ENCODE results near the gene PARD6G. TPM values are rescaled to one million over a fixed set of nuclear protein-coding genes. Genes with fewer than 3 reads are reported as not detected.

The PARD6G gene
- total RNA-seq, 4 donors from 2014 or later: 0.40 to 3.3 (median 1.3) TPM

- in situ Hi-C loops (cut with MboI; ENCODE audit: low pct_ligation_motif_present in 1 of 4, low pct_unique_long_range_greater_than_20kb in 1 of 4, low sequenced_read_pairs in 3 of 4) (no loop called here), intact Hi-C loops (cut with DNase I; ENCODE audit: low total_unique reads) (no loop called here)
- Histone ChIP-seq H3K36me3 (no peaks in the 10 kb centered on the region), H3K4me1 (no peaks in the 10 kb centered on the region), H3K27me3 (no peaks in the 10 kb centered on the region), H3K27ac (no peak overlapping the region), H3K4me3 (no peak overlapping the region), H3K9me3 (no peaks in the 10 kb centered on the region)
- TF ChIP-seq POLR2A (IDR thresholded peaks at IDR 0.05): no peak
- TF ChIP-seq EP300 (IDR thresholded peaks at IDR 0.05; ENCODE audit: low read depth): no peak
- TF ChIP-seq POLR2AphosphoS5 (IDR thresholded peaks at IDR 0.05): no peak
- WGBS, 2 donors (ENCODE audit: low coverage in 1 of 2): 84 to 96% methylated on average over 4 to 30 of the region's 30 CpGs
- DNase-seq: no peak
These were observed 68.1 kb downstream of the PARD6G start for GRCh38 chr18:80178935-80179818.

- Histone ChIP-seq H3K27ac (no peak overlapping the region), H3K36me3 (no peaks in the 10 kb centered on the region), H3K4me1 (no peaks in the 10 kb centered on the region), H3K4me3 (no peak overlapping the region), H3K27me3 (no peaks in the 10 kb centered on the region), H3K9me3 (no peaks in the 10 kb centered on the region)
- in situ Hi-C loops (cut with MboI; ENCODE audit: low pct_ligation_motif_present in 1 of 4, low pct_unique_long_range_greater_than_20kb in 1 of 4, low sequenced_read_pairs in 3 of 4): no loop called here
- DNase-seq: no peak
- 80 to 86% methylated on average over 1 to 8 of the region's 8 CpGs for WGBS, 2 donors (ENCODE audit: low coverage in 1 of 2)
- TF ChIP-seq CTCF (IDR thresholded peaks at IDR 0.05) (no peak), EP300 (IDR thresholded peaks at IDR 0.05; ENCODE audit: low read depth) (no peak)
- intact Hi-C loops (cut with DNase I; ENCODE audit: low total_unique reads): no loop called here
These were observed 70.2 kb downstream of the PARD6G start for GRCh38 chr18:80177128-80177527.

GRCh38 chr18:80176334-80177073, 70.8 kb downstream of the PARD6G start:
- H3K4me1 ChIP-seq: no peaks in the 10 kb centered on the region
- intact Hi-C loops (cut with DNase I; ENCODE audit: low total_unique reads) (no loop called here), in situ Hi-C loops (cut with MboI; ENCODE audit: low pct_ligation_motif_present in 1 of 4, low pct_unique_long_range_greater_than_20kb in 1 of 4, low sequenced_read_pairs in 3 of 4) (no loop called here)
- WGBS, 2 donors (ENCODE audit: low coverage in 1 of 2): 49 to 56% methylated on average over 11 to 17 of the region's 17 CpGs
- H3K36me3 ChIP-seq: no peaks in the 10 kb centered on the region
- TF ChIP-seq EP300 (IDR thresholded peaks at IDR 0.05; ENCODE audit: low read depth): no peak
- no peak for TF ChIP-seq CTCF (IDR thresholded peaks at IDR 0.05)
- TF ChIP-seq POLR2A (IDR thresholded peaks at IDR 0.05): no peak
- no peak for TF ChIP-seq POLR2AphosphoS5 (IDR thresholded peaks at IDR 0.05)
- peak overlapping the region in 1 of 4 donors; percentile 21 for H3K27ac ChIP-seq
- no peaks in the 10 kb centered on the region for H3K27me3 ChIP-seq
- H3K9me3 ChIP-seq: no peaks in the 10 kb centered on the region
- no peak for DNase-seq
- H3K4me3 ChIP-seq: no peak overlapping the region

DNA sequence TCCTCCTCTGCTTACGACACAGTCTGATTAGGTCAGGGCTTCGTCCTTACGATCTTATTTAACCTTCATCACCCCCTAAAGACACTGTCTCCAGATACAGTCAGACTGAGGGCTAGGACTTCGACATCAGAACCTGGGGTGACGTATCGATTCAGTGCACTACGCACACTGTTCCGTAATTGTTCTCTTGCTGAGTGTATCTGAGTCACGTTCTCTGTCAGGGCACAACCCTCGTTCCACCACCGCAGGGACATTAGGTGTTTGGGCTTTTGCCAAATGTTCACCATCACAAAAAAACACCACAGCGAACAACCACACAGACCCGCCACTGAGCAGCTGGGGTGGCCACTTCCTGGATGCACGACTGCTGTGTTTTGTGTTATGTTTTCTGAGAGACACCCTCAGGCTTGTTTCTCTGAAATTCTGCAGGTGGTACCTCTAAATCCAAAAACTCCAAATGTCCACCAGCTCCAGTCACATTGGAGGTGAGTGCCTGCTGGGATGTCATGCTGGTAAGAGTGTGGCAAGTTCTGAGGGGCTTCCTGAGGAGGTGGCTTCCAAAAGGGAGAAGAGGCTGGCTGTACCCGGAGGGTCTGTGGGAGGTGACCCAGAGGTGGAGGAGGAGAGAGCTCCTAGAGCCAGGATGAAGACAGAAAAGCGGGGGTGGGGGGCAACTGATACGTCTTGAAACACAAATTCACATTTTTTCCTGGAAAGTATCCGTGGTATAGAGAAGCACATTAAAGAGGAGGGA, 71.7 kb downstream of the PARD6G start:
- peak; percentile 39 for DNase-seq
- 63 to 76% methylated on average over 14 to 18 of the region's 18 CpGs for WGBS, 2 donors (ENCODE audit: low coverage in 1 of 2)
- H3K4me3 ChIP-seq: no peak overlapping the region
- H3K9me3 ChIP-seq: no peaks in the 10 kb centered on the region
- peak overlapping the region in 1 of 4 donors; percentile 21 for H3K27ac ChIP-seq
- TF ChIP-seq POLR2AphosphoS5 (IDR thresholded peaks at IDR 0.05) (no peak), POLR2A (IDR thresholded peaks at IDR 0.05) (no peak), CTCF (IDR thresholded peaks at IDR 0.05) (no peak), EP300 (IDR thresholded peaks at IDR 0.05; ENCODE audit: low read depth) (no peak)
- intact Hi-C loops (cut with DNase I; ENCODE audit: low total_unique reads): no loop called here
- H3K27me3 ChIP-seq: no peaks in the 10 kb centered on the region
- no peaks in the 10 kb centered on the region for H3K36me3 ChIP-seq
- peaks cover 0 to 8% (median 0%) of the 10 kb centered on the region in 4 donors for H3K4me1 ChIP-seq
- in situ Hi-C loops (cut with MboI; ENCODE audit: low pct_ligation_motif_present in 1 of 4, low pct_unique_long_range_greater_than_20kb in 1 of 4, low sequenced_read_pairs in 3 of 4): no loop called here
